Fibroblast of the aortic adventitia (primary cell): ENCODE results near the gene HOXC11. TPM values are rescaled to one million over a fixed set of nuclear protein-coding genes. Genes with fewer than 3 reads are reported as not detected.

ENCODE experiments used
- DNase-seq: peaks from one replicate; pipeline ENCODE4 v3.0.0-alpha.2; 2010; ENCODE audit warnings: low read depth
- H3K4me3 ChIP-seq: 2 replicates; pipeline ENCODE4 v1.5.1; 2011; ENCODE audit warnings: low read depth, mild to moderate bottlenecking, control low read depth, low read length, moderate library complexity
- total RNA-seq: library from RNA; depleted of rRNA; stranded (reverse); fragments of >200 nt; gene quantifications from 2 replicates; pipeline ENCODE4 v1.2.3, GENCODE V29; 2012; ENCODE audit warnings: low replicate concordance
- TF ChIP-seq, protein P1 (sequence below): IDR thresholded peaks from 2 replicates; pipeline ENCODE4 v1.5.1; 2011; ENCODE audit warnings: mild to moderate bottlenecking, low read length, control low read depth, inconsistent platforms; ENCODE audit not compliant: insufficient read depth

The HOXC11 gene
- total RNA-seq, 1 donor: not detected

- no peak overlapping the region for H3K4me3 ChIP-seq
- no peak for DNase-seq
- TF ChIP-seq, protein P1, sequence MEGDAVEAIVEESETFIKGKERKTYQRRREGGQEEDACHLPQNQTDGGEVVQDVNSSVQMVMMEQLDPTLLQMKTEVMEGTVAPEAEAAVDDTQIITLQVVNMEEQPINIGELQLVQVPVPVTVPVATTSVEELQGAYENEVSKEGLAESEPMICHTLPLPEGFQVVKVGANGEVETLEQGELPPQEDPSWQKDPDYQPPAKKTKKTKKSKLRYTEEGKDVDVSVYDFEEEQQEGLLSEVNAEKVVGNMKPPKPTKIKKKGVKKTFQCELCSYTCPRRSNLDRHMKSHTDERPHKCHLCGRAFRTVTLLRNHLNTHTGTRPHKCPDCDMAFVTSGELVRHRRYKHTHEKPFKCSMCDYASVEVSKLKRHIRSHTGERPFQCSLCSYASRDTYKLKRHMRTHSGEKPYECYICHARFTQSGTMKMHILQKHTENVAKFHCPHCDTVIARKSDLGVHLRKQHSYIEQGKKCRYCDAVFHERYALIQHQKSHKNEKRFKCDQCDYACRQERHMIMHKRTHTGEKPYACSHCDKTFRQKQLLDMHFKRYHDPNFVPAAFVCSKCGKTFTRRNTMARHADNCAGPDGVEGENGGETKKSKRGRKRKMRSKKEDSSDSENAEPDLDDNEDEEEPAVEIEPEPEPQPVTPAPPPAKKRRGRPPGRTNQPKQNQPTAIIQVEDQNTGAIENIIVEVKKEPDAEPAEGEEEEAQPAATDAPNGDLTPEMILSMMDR: no peak
Observed at GRCh38 chr12:53930591-53931255, 42.2 kb upstream of the HOXC11 start.

GRCh38 chr12:53931844-53932581 is 40.9 kb upstream of the HOXC11 start:
- no peak overlapping the region for H3K4me3 ChIP-seq
- no peak for DNase-seq
- TF ChIP-seq, protein P1: no peak

DNA sequence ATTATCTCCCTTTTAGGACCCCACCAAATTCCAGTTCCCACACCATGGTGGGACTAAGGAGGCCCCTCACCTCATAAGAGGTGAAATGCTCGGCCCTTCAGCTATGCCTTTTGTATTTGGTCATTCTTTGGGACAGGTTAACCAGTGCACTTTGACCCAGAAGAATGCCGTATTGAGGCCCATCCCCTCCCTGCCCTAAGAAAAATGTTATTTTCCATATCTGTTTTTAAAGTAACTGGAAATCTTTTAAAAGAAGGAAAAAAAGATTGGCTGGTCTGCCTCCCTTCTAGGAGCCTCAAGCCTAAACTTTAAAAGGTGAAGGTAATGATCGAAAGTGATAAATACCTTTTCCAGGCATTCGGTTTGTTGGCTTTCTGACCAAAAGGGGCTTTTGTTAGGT is 40.0 kb upstream of the HOXC11 start:
- TF ChIP-seq, protein P1: no peak
- H3K4me3 ChIP-seq: no peak overlapping the region
- no peak for DNase-seq

GRCh38 chr12:53935383-53936341 is 37.3 kb upstream of the HOXC11 start:
- peak; percentile 8 for DNase-seq

GRCh38 chr12:53937099-53937498 is 35.8 kb upstream of the HOXC11 start:
- no peak overlapping the region for H3K4me3 ChIP-seq
- TF ChIP-seq, protein P1: no peak
- no peak for DNase-seq

More at GRCh38 chr12:53935383-53936341, 37.3 kb upstream of the HOXC11 start:
- TF ChIP-seq, protein P1: no peak
- H3K4me3 ChIP-seq: no peak overlapping the region

- TF ChIP-seq, protein P1: no peak
Observed at GRCh38 chr12:53937596-53938325, 35.2 kb upstream of the HOXC11 start.

More at GRCh38 chr12:53937596-53938325, 35.2 kb upstream of the HOXC11 start:
- H3K4me3 ChIP-seq: no peak overlapping the region
- no peak for DNase-seq
